Measurements from ENCODE around the gene USP19. TPM values are rescaled to one million over a fixed set of nuclear protein-coding genes. Genes with fewer than 3 reads are reported as not detected.

The USP19 gene
- polyA plus RNA-seq, 1 experiment = 33.3 TPM

- peak overlapping the region; percentile 96 for H3K4me3 ChIP-seq (ENCODE audit: low read depth, low read length)
- H3K27ac ChIP-seq (ENCODE audit: low read depth, low read length) = no peak overlapping the region
- no peak for TF ChIP-seq CTCF (IDR thresholded peaks at IDR 0.05; ENCODE audit: low read depth, low read length)
- POLR2A ChIA-PET = interaction anchor here (0.7 kb wide), 1 partner anchor 39 kb away, joined by 3 read pairs; no protein-coding TSS in a partner anchor
- no peaks in the 10 kb centered on the region; the same call in 1 of the 2 replicates for H3K9me3 ChIP-seq (ENCODE audit: control insufficient read depth, insufficient read depth, low read length)
- no peaks in the 10 kb centered on the region for H3K27me3 ChIP-seq (ENCODE audit: control insufficient read depth, insufficient read depth, low read length)
- no peak for DNase-seq (ENCODE audit: low read depth, low spot score)
- CTCF ChIA-PET = no interaction called here
Measured at GRCh38 chr3:49119036-49119435, 1.6 kb downstream of the USP19 start.

DNA sequence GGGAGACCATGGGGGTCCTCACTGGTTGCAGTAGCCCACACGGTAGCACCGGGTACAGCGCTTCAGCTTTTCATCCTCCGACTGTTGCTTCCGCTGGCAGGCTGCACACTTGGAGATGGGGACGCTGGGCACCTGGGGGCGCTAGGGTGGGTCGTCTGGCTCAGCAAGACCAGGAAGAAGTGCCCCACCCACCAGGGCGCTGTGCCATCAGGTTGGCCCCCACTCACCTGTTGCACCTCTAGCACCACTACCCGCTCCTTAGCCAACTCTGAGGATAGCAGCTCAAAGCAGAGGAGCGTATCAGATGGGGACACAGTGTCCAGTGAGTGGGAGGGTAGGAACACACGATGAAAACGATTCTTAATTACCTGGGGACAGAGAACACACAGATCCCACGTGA lies 8.4 kb downstream of the USP19 start:
- Histone ChIP-seq H3K27me3 (ENCODE audit: control insufficient read depth, insufficient read depth, low read length) (no peaks in the 10 kb centered on the region), H3K27ac (ENCODE audit: low read depth, low read length) (no peak overlapping the region), H3K4me3 (ENCODE audit: low read depth, low read length) (no peak overlapping the region), H3K9me3 (ENCODE audit: control insufficient read depth, insufficient read depth, low read length) (no peaks in the 10 kb centered on the region; the same call in 1 of the 2 replicates)
- POLR2A ChIA-PET = no interaction called here
- no peak for TF ChIP-seq CTCF (IDR thresholded peaks at IDR 0.05; ENCODE audit: low read depth, low read length)
- no peak for DNase-seq (ENCODE audit: low read depth, low spot score)
- CTCF ChIA-PET = no interaction called here

DNA sequence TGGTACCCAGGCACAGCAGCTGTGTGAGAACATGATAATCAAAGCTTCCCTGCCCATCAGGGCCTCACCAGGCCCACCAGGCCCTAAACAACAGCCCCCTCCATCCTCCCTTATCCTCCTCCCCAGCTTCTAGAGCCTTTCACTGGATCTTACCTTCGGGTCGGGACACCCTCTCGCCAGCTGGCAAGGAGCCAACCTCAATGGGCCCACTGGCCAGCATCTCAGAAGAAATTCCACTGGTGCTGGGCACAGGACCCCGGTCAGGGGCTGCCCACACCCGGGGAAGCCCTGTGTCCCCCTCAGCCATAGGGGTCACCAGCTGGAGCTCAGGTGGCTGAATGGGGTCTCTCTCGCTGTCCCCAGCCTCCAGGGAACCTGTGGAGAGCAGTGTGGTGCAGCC lies 9.3 kb downstream of the USP19 start:
- ChIA-PET CTCF (no interaction called here), POLR2A (interaction anchor here (2.7 kb wide), 1 partner anchor 18 kb away, joined by 10 read pairs; the partner anchor contains the start of gene QRICH1)
- Histone ChIP-seq H3K9me3 (ENCODE audit: control insufficient read depth, insufficient read depth, low read length) (no peaks in the 10 kb centered on the region; the same call in 1 of the 2 replicates), H3K27ac (ENCODE audit: low read depth, low read length) (no peak overlapping the region), H3K27me3 (ENCODE audit: control insufficient read depth, insufficient read depth, low read length) (no peaks in the 10 kb centered on the region), H3K4me3 (ENCODE audit: low read depth, low read length) (no peak overlapping the region)
- no peak for TF ChIP-seq CTCF (IDR thresholded peaks at IDR 0.05; ENCODE audit: low read depth, low read length)
- no peak for DNase-seq (ENCODE audit: low read depth, low spot score)

- no peak overlapping the region for H3K27ac ChIP-seq (ENCODE audit: low read depth, low read length)
- no peak for TF ChIP-seq CTCF (IDR thresholded peaks at IDR 0.05; ENCODE audit: low read depth, low read length)
- POLR2A ChIA-PET = interaction anchor here (2.7 kb wide), 1 partner anchor 17 kb away, joined by 10 read pairs; the partner anchor contains the start of gene QRICH1
- CTCF ChIA-PET = no interaction called here
- H3K27me3 ChIP-seq (ENCODE audit: control insufficient read depth, insufficient read depth, low read length) = no peaks in the 10 kb centered on the region
- DNase-seq (ENCODE audit: low read depth, low spot score) = no peak
- H3K9me3 ChIP-seq (ENCODE audit: control insufficient read depth, insufficient read depth, low read length) = no peaks in the 10 kb centered on the region; the same call in 1 of the 2 replicates
- H3K4me3 ChIP-seq (ENCODE audit: low read depth, low read length) = no peak overlapping the region
Measured at GRCh38 chr3:49110780-49111179, 9.8 kb downstream of the USP19 start.

GRCh38 chr3:49108346-49108745 lies 12.3 kb downstream of the USP19 start:
- TF ChIP-seq CTCF (IDR thresholded peaks at IDR 0.05; ENCODE audit: low read depth, low read length) = no peak
- H3K9me3 ChIP-seq (ENCODE audit: control insufficient read depth, insufficient read depth, low read length) = peaks cover 6% of the 10 kb centered on the region; the same call in 1 of the 2 replicates
- no peaks in the 10 kb centered on the region for H3K27me3 ChIP-seq (ENCODE audit: control insufficient read depth, insufficient read depth, low read length)
- no peak overlapping the region for H3K27ac ChIP-seq (ENCODE audit: low read depth, low read length)
- no peak overlapping the region for H3K4me3 ChIP-seq (ENCODE audit: low read depth, low read length)
- POLR2A ChIA-PET = no interaction called here
- no peak for DNase-seq (ENCODE audit: low read depth, low spot score)
- CTCF ChIA-PET = no interaction called here

Data from AG04450 (cell line).